ENCODE measurements around the gene UMOD.
"Not testable (repeated sequence)": the region's sequence is repeated elsewhere in the genome, so short reads cannot be mapped to it uniquely, and the experiment has no call there.

Gene UMOD

GRCh38 chr16:20320178-20320577 is 32.3 kb downstream of the UMOD start:
- no peak for DNase-seq

GRCh38 chr16:20319406-20319805 is 33.1 kb downstream of the UMOD start:
- DNase-seq: no peak

- DNase-seq: no peak
These were observed 34.1 kb downstream of the UMOD start for GRCh38 chr16:20318437-20318836.

GRCh38 chr16:20318006-20318405 is 34.5 kb downstream of the UMOD start:
- DNase-seq: no peak

DNA sequence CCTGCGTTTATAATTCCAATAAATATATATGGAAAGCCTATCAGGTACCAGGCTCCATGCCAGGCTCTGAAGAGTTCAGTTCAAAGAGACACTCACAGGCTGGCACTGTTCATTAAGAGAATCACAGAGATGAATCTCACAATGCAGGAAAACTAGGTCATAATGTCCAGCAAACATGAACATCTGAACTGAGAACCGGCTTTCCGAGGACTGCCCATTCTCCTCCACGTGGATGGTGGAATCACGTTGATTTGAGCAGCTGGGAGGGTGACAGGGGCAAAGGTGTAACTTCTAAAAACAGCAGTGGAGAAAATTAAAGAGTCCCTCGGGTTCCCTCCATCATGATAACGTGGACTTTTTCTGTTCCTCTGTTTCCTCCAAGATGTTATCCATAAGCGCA is 35.4 kb downstream of the UMOD start:
- no peak for DNase-seq

GRCh38 chr16:20316715-20317114 is 35.8 kb downstream of the UMOD start:
- no peak for DNase-seq

DNA sequence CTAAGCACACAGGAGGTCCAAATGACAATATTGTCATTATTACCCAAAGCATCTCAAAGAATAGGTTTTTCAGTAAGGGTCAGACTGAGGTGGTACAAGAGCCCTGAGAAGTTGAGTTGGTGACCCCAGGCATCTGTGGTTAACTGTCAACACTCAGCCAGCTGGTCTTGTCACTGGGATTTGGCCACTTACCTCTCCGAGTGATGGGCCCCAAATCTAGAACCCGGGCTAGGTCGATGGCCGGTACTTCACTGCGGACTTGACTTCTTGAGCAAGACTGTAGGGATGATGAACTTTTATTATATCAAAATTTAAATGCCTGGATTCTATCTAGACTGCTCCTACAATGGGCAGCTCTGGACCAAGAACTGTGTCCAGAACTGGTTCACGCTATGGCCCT is 36.8 kb downstream of the UMOD start:
- no peak for DNase-seq

DNA sequence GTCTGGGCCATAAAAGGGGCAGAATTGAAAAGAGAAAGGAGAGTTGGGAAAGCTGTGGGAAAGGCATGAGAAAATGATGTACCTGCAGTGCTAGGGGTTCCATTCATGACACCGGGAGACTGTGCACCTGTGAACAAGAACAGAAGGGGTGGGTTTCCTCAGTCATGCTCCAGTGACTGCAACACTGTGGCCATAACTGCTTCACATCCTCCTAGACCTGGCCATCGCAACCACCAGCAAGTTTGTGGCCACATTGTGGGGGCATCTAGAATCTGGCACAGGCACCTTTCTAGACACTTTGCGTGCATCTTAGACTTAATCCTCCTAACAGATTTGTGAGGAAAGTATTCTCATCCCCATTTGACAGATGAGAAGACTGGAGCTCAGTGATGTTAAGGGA is 37.9 kb downstream of the UMOD start:
- no peak for DNase-seq

DNA sequence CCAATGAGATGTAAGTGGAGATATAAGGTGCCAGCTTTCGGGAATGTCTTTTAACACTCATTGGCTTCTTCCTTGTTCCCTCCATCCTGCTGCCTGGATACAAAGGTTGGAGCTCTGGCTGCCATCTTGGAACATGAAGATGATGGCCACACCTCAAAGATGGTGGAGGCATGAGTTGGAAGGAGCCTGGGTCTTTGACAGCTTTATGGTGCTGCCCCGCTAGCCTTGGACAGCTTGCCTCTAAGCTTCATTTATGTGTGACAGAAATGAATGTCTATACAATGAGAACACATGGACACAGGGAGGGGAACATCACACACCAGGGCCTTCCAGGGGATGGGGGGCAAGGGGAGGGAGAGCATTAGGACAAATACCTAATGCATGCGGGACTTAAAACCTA is 38.8 kb downstream of the UMOD start:
- no peak for DNase-seq

GRCh38 chr16:20312536-20313095 is 39.9 kb downstream of the UMOD start:
- DNase-seq: not testable (repeated sequence)

GRCh38 chr16:20311548-20311947 is 41.0 kb downstream of the UMOD start:
- no peak for DNase-seq

DNA sequence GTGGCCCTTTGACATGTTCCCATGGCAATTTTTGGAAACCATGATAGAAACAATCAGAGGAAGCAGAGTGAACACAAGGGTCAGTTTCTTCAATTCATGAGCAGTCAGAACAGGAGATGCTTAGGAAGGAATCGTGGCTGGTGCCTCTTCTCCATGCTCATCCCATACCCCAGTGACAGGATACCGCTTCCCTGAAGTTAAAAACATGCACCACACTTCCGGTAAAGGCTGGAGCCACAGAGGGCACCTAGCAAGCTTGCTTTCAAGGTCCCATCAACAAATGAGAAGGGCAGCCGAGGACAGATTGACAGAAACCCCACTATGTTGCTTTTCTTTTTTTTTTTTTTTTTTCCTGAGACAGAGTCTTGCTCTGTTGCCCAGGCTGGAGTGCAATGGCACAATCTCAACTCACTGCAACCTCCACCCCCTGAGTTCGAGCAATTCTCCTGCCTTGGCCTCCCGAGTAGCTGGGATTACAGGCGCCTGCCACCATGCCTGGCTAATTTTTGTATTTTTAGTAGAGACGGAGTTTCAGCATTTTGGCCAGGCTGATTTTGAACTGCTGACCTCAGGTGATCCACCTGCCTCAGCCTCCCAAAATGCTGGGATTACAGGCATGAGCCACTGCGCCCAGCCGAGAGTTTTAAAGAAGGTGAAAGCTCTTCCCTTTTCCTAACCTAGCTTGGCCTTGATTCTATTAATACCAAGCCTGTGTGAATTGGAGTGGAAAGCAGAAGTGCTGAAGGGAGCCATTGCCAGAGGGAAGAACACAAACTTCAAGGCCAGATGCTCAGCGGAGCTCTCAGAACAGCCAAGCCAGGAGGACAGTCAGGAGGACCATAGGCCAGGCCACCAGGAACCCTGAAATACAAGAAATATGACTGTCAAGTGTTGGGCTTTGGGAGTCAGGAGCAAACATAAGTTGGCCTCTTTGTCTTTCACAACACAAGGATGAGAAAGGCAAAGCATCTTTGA is 41.8 kb downstream of the UMOD start:
- DNase-seq: no peak

- no peak for DNase-seq
These were observed 42.7 kb downstream of the UMOD start for GRCh38 chr16:20309786-20310185.

- DNase-seq: no peak
These were observed 43.5 kb downstream of the UMOD start for GRCh38 chr16:20308801-20309590.

DNA sequence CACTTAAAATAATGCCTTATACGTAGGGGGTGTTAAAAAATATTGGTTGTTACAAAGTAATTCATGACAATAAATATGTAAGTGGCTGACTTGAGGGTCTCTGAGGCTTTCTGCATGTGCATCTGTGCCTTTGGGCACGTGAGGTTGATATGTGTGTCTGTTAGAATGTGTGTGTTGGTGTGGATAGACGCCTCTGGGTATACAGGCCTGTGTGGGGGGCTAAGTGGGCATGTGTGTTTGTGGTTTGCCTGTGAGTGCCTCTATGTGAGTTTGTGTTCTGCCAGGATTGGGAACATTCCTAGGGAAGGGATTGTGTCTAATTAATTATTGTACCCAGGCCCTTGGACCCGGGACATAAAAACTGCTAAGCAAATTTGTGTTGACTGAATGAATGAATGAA is 44.2 kb downstream of the UMOD start:
- no peak for DNase-seq

DNA sequence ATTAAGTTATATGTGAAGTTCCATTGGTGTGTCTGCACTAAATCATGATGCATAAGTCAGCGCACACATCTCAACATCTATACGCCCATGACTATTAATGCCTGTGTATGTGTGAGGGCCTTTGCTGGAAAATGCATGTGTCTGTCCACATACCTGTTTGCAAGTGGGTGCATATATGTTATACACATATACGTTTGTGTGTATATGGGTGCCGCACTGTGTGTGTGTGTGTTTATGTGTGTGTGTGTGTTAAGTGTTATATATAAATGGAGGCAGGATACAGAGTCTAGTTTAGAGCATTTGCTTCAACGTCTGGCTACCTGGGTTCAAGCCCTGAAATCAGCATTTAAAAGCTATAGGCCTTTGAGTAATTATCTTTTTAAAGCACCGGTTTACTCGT is 44.7 kb downstream of the UMOD start:
- no peak for DNase-seq

DNA sequence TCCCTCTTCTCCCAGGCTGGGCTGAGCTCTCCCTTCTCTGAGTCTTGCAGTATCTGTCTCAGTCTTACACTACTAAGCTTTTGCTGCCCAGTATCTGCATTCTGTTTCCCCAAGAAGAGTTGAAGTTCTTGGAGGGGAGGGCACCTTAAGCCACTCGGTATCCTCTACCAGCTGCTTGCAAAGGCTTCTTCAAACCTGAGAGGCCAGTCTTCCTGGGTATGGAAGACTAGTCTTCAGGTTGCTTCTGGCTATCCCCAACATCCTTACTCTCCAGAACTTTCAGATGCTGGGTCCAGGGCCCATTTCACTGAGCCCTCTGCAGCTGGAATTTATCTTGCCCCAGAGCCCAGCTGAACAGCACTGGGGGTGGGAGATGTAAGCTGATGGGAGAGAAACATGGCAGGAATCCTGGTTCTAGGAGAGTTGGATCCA is 45.3 kb downstream of the UMOD start:
- DNase-seq: no peak

GRCh38 chr16:20306401-20306800 is 46.1 kb downstream of the UMOD start:
- DNase-seq: no peak

- no peak for DNase-seq
These were observed 49.5 kb downstream of the UMOD start for GRCh38 chr16:20303012-20303411.

DNA sequence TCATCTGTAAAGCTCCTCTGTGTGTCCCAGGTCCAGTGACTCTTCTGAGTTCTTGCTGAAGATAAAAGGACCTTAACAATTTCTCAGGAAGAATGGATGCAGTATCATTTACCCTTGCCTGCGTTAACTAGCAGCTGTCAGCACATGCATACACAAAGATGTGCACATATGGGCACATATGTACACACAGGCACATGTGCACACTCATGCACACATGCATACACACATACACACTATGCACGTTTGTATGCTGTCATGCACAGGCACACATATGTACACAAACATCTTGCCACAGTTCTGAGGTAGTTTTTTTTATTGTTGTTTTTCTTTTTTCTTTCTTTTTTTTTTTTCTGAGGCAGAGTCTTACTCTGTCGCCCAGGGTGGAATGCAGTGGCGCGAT is 50.1 kb downstream of the UMOD start:
- DNase-seq: no peak

DNA sequence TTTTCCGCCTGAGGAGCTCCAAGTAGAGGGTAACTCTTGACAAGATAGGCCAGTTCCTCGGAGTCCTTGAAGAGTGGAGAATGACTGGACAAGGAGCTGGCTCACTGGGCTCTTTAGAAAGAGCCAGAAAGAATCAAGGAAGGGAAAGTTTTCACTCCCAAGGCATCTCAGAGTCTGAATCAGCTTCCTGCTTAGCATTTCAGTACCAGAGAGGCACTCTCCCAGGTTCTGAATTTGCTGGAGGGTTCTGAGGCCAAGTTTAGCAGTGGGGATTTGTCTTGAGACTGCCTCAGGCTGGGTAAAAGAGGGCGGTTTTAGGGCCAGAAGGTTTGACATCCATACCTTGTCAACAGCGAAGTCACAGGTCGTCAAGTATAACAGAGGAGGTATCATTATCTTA is 50.7 kb downstream of the UMOD start:
- no peak for DNase-seq

DNA sequence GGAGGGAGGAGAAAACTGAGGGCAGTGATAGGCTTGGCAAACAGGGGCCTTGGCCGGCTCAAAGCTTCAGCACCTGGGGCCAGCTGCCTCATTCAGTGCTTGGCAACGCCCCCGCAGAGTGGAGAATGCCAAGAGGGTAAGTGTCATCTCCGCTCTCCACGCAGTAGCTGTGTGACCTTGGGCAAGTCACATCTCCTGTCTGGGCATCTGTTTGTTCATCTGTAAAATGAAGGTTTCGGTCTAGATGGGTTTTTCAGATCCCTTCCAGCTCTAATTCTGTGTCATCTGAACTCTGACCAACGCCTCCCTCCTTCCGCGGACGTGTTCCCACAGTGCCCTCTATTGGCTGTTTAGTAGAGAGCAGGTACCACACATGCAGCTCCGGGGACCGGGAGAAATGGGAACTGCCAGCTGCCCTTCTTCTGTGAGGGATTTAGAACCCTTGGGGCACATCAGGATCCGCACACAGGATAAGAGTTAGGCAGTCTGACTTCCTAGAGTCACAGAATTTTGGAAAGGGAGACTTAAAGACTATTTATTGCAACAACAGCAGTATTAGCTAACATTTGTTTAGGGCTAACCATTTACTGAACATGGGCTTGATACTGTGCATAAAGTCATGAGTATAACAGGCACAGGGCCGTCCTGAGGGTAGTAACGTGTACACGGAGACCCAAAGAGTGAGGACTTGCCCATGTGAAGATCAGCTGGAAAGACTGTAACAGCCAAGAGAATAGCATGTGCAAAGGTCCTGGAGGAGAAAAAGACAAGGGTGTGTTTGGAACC is 52.0 kb downstream of the UMOD start:
- DNase-seq: peak; percentile 27

- DNase-seq: no peak
These were observed 54.1 kb downstream of the UMOD start for GRCh38 chr16:20298452-20298851.
